HepG2 (cell line): ENCODE data around the gene ZNF414. TPM values are rescaled to one million over a fixed set of nuclear protein-coding genes. Genes with fewer than 3 reads are reported as not detected.

Experiments
- CTCF ChIP-seq: sonication (generic); formaldehyde crosslinking; IDR thresholded peaks from 2 replicates; pipeline ENCODE4 v1.5.0; 2020; ENCODE audit warnings: mild to moderate bottlenecking, missing genetic modification reagents, moderate library complexity
- DDIT3 ChIP-seq: sonication (generic); formaldehyde crosslinking; IDR thresholded peaks from 2 replicates; pipeline ENCODE4 v1.4.0; 2020; ENCODE audit warnings: mild to moderate bottlenecking, missing genetic modification reagents
- EEA1 ChIP-seq: sonication (generic); formaldehyde crosslinking; IDR thresholded peaks from 2 replicates; pipeline ENCODE4 v1.5.1; 2020; ENCODE audit warnings: mild to moderate bottlenecking, missing genetic modification reagents, borderline replicate concordance
- ELF3 ChIP-seq: IDR thresholded peaks from 2 replicates; pipeline ENCODE4 v1.6.1; 2016; ENCODE audit warnings: missing genetic modification reagents, missing compliant biosample characterization
- ELK4 ChIP-seq: sonication (generic); formaldehyde crosslinking; IDR thresholded peaks from 2 replicates; pipeline ENCODE4 v1.9.0; 2021; ENCODE audit warnings: missing genetic modification reagents, borderline replicate concordance
- HOXD1 ChIP-seq: sonication (generic); formaldehyde crosslinking; IDR thresholded peaks from 2 replicates; pipeline ENCODE4 v1.5.0; 2020; ENCODE audit warnings: missing genetic modification reagents
- IRF1 ChIP-seq: sonication (generic); formaldehyde crosslinking; IDR thresholded peaks from 2 replicates; pipeline ENCODE4 v1.4.0; 2020; ENCODE audit warnings: low read depth, mild to moderate bottlenecking, missing genetic modification reagents
- KLF15 ChIP-seq: sonication (generic); formaldehyde crosslinking; IDR thresholded peaks from 2 replicates; pipeline ENCODE4 v1.8.1; 2023; ENCODE audit warnings: borderline replicate concordance, mild to moderate bottlenecking, inconsistent platforms, missing genetic modification reagents, mixed read lengths
- MAF1 ChIP-seq: sonication (generic); formaldehyde crosslinking; IDR thresholded peaks from 2 replicates; pipeline ENCODE4 v1.5.0; 2020; ENCODE audit warnings: missing genetic modification reagents, borderline replicate concordance
- MIER2 ChIP-seq: IDR thresholded peaks from 2 replicates; pipeline ENCODE4 v1.6.1; 2016; ENCODE audit warnings: missing biosample characterization, missing genetic modification reagents
- MLX ChIP-seq: IDR thresholded peaks from 2 replicates; pipeline ENCODE4 v1.6.1; 2016
- NPAS2 ChIP-seq: sonication (generic); formaldehyde crosslinking; IDR thresholded peaks from 2 replicates; pipeline ENCODE4 v1.8.0; 2022; ENCODE audit warnings: mild to moderate bottlenecking, missing genetic modification reagents, borderline replicate concordance
- NR0B2 ChIP-seq: sonication (generic); formaldehyde crosslinking; IDR thresholded peaks from 2 replicates; pipeline ENCODE4 v1.4.0; 2020; ENCODE audit warnings: mild to moderate bottlenecking, missing genetic modification reagents
- ONECUT2 ChIP-seq: sonication (generic); formaldehyde crosslinking; IDR thresholded peaks from 2 replicates; pipeline ENCODE4 v1.4.0; 2020; ENCODE audit warnings: missing genetic modification reagents
- RXRA ChIP-seq: sonication (generic); formaldehyde crosslinking; IDR thresholded peaks from 2 replicates; pipeline ENCODE4 v1.5.1; 2020; ENCODE audit warnings: missing genetic modification reagents
- SIN3A ChIP-seq: IDR thresholded peaks from 2 replicates; pipeline ENCODE4 v1.6.1; 2011; ENCODE audit warnings: low read depth, mild to moderate bottlenecking, control low read depth, low read length, borderline replicate concordance
- SRSF1 ChIP-seq: fragments of 200-400 bp; formaldehyde crosslinking; optimal IDR thresholded peaks from 2 replicates; pipeline ENCODE3; 2017; ENCODE audit warnings: mild to moderate bottlenecking, low read depth, low read length, moderate library complexity
- STAG1 ChIP-seq: sonication (generic); formaldehyde crosslinking; IDR thresholded peaks from 2 replicates; pipeline ENCODE4 v1.4.0; 2020; ENCODE audit warnings: missing genetic modification reagents
- ZBTB14 ChIP-seq: sonication (generic); formaldehyde crosslinking; IDR thresholded peaks from 2 replicates; pipeline ENCODE4 v1.4.0; 2020; ENCODE audit warnings: missing genetic modification reagents
- ZKSCAN1 ChIP-seq: fragments of 150-350 bp; IDR thresholded peaks from 2 replicates; pipeline ENCODE4 v1.6.1; 2014; ENCODE audit warnings: low read length
- ZNF124 ChIP-seq: sonication (generic); formaldehyde crosslinking; IDR thresholded peaks from 2 replicates; pipeline ENCODE4 v1.4.0; 2020; ENCODE audit warnings: missing genetic modification reagents
- ZNF33A ChIP-seq: sonication (generic); formaldehyde crosslinking; IDR thresholded peaks from 2 replicates; pipeline ENCODE4 v1.5.1; 2020; ENCODE audit warnings: missing genetic modification reagents, mild to moderate bottlenecking, moderate library complexity, borderline replicate concordance
- ZNF468 ChIP-seq: sonication (generic); formaldehyde crosslinking; IDR thresholded peaks from 2 replicates; pipeline ENCODE4 v1.8.0; 2022; ENCODE audit warnings: mild to moderate bottlenecking, moderate library complexity, missing genetic modification reagents
- ZNF747 ChIP-seq: sonication (generic); formaldehyde crosslinking; IDR thresholded peaks from 2 replicates; pipeline ENCODE4 v1.8.1; 2023; ENCODE audit warnings: missing genetic modification reagents, mild to moderate bottlenecking, borderline replicate concordance
- polyA plus RNA-seq, 8 experiments: library from polyadenylated mRNA; depleted of rRNA in 3 of 8; stranded (reverse) in 7 of 8; unstranded in 1 of 8; fragments of >200 nt; fragmentation: Illumina TruSeq in 4 of 8; extraction: Trizol in 4 of 8; gene quantifications; 2 replicates each; pipeline versions ENCODE4 v1.2.1 to v1.2.3, GENCODE V29; 2011 to 2016; ENCODE audit warnings: low read depth in 4 of 8, missing spikeins in 1 of 8, mixed read lengths in 1 of 8; ENCODE audit not compliant: insufficient read depth in 1 of 8
- total RNA-seq, 5 experiments: library from RNA; depleted of rRNA; stranded (reverse); fragments of >200 nt; fragmentation: Illumina TruSeq; extraction: Trizol; gene quantifications; 2 replicates each; pipeline ENCODE4 v1.2.3, GENCODE V29; 2016; ENCODE audit warnings: low read depth in 1 of 5

Gene ZNF414
- total and polyA plus RNA-seq, 2 of the 13 experiments (the other 11 are each of a cell fraction or from before 2014, with no cell fraction given): 2.5 to 4.0 TPM

- no peak for TF ChIP-seq NR0B2 (CRISPR knock-in tag)
- TF ChIP-seq IRF1: no peak
- TF ChIP-seq ONECUT2: no peak
- TF ChIP-seq RXRA (CRISPR knock-in tag): no peak
- TF ChIP-seq MLX (CRISPR knock-in tag): no peak
- no peak for TF ChIP-seq ZNF33A (CRISPR knock-in tag)
- TF ChIP-seq ELF3 (CRISPR knock-in tag): no peak
- no peak for TF ChIP-seq DDIT3 (CRISPR knock-in tag)
- TF ChIP-seq STAG1 (CRISPR knock-in tag): no peak
- TF ChIP-seq ZNF124 (CRISPR knock-in tag): no peak
- no peak for TF ChIP-seq ZKSCAN1
- TF ChIP-seq SIN3A: no peak
- TF ChIP-seq KLF15: no peak
- no peak for TF ChIP-seq ELK4
- TF ChIP-seq MIER2 (CRISPR knock-in tag): no peak
- no peak; the same call in 1 of the 2 replicates for TF ChIP-seq ZNF747
- peak; percentile 58 for TF ChIP-seq SRSF1
- TF ChIP-seq EEA1 (CRISPR knock-in tag): no peak
- no peak for TF ChIP-seq NPAS2 (CRISPR knock-in tag)
- no peak for TF ChIP-seq MAF1 (CRISPR knock-in tag)
- no peak for TF ChIP-seq ZBTB14 (CRISPR knock-in tag)
- no peak for TF ChIP-seq HOXD1 (CRISPR knock-in tag)
- TF ChIP-seq ZNF468 (CRISPR knock-in tag): no peak
- no peak for TF ChIP-seq CTCF
Observed at GRCh38 chr19:8526345-8527091, 12.6 kb upstream of the ZNF414 start (continued).
